ENCODE results near the gene CDH5.

DNA sequence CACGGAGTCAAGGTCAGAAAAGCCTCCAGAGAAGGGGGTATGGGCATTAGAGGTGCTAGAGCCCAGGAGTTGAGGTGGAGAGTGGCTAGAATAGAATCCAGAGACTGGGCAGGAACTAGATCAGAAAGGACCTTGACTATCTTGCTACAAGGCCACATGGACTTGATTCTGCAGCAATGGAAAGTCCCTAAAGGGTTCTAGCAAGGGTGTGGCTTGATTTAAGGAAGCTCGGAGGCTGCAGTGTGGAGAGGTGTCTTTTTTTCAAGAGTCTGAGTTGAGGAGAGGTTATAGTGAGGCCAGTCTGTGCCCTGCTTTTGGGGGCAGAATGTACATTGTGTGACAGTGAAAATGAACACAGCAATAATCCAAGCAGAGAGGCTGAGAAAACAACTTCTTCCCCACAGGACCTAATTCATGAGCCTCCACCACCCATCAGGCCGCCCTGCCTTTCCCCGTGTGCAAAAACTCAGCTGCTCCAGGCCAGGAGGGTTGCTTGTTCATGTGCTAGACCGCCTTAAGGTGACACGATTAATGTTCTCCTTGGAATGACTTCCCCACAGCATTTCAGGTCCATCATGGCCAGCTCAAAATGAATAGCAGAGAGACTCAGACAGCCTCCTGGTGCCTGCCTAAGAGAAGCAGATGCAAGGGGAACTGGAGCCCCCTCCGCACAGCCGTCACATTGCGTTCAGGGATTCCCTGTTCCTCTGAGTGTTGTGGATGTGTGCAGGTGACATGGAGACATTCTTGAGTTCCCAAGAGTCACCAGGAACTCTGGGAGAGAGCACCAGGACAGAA lies 51.9 kb downstream of the CDH5 start:
- TF ChIP-seq, protein P1, sequence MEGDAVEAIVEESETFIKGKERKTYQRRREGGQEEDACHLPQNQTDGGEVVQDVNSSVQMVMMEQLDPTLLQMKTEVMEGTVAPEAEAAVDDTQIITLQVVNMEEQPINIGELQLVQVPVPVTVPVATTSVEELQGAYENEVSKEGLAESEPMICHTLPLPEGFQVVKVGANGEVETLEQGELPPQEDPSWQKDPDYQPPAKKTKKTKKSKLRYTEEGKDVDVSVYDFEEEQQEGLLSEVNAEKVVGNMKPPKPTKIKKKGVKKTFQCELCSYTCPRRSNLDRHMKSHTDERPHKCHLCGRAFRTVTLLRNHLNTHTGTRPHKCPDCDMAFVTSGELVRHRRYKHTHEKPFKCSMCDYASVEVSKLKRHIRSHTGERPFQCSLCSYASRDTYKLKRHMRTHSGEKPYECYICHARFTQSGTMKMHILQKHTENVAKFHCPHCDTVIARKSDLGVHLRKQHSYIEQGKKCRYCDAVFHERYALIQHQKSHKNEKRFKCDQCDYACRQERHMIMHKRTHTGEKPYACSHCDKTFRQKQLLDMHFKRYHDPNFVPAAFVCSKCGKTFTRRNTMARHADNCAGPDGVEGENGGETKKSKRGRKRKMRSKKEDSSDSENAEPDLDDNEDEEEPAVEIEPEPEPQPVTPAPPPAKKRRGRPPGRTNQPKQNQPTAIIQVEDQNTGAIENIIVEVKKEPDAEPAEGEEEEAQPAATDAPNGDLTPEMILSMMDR (conservative IDR thresholded peaks at IDR 0.05; ENCODE audit: low read depth, low read length): no peak
- TF ChIP-seq EZH2 (IDR thresholded peaks at IDR 0.05; ENCODE audit: borderline replicate concordance, low read depth, low read length, poor library complexity, severe bottlenecking): no peak

Data from A673 (cell line).